ENCODE results near the gene PCYOX1L.

- no peak for TF ChIP-seq EZH2phosphoT487 (IDR thresholded peaks at IDR 0.05; ENCODE audit: low read depth)
- TF ChIP-seq CTCF (IDR thresholded peaks at IDR 0.05; ENCODE audit: low read depth, low read length), result no peak
Observed at GRCh38 chr5:149417711-149418368, 60.0 kb downstream of the PCYOX1L start.
